ENCODE data around the gene TRIM47. TPM values are rescaled to one million over a fixed set of nuclear protein-coding genes. Genes with fewer than 3 reads are reported as not detected.

The TRIM47 gene
- total and polyA plus RNA-seq, 2 of the 13 experiments (the other 11 are each of a cell fraction or from before 2014, with no cell fraction given): 33.5 to 82.0 TPM

DNA sequence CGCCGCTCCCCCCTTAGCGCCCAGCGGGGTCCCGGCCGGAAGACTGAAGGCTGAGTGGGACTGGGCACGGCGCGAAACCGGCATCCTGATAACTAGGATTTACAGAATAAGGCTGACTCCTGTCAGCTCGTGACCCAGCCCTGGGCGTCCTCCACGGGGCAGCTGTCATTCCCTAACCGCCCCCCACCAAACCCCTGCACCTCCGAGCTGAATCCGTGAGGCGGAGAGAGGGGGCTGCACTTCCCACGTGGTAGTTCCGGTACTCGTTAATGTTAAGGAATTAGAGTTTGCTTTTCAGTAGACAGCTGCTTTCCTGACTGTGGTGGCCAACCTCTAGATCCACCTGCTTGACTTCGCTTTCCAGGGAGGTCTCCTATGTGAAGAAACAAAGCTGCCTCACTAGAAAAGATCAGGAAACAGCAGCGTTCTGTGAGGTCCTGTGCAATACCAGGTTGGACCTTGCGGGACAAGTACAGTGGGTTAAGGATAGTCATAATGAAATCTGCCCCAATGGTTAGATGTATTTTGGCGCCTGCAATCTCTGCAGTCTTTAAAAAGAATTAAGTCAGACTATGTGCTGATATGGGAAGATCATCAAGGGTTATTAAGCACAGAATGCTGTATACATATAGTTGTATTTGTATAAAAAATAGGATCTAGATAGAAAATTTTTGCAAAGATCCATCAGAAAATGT, 22.2 kb downstream of the TRIM47 start (continued):
- TF ChIP-seq ZNF674 (CRISPR knock-in tag; IDR thresholded peaks at IDR 0.05; ENCODE audit: low read depth) (peak; percentile 66; the same call in 1 of the 2 replicates), ZNF790 (CRISPR knock-in tag; IDR thresholded peaks at IDR 0.05; ENCODE audit: borderline replicate concordance) (no peak), ZBTB25 (CRISPR knock-in tag; IDR thresholded peaks at IDR 0.05) (no peak), ZNF431 (CRISPR knock-in tag; IDR thresholded peaks at IDR 0.05; ENCODE audit: borderline replicate concordance, low read depth) (no peak), CSRNP2 (CRISPR knock-in tag; conservative IDR thresholded peaks at IDR 0.05; ENCODE audit: low read depth) (no peak), KDM5B (CRISPR knock-in tag; IDR thresholded peaks at IDR 0.05; ENCODE audit: borderline replicate concordance) (no peak; the same call in 1 of the 2 replicates), TFE3 (CRISPR knock-in tag; IDR thresholded peaks at IDR 0.05) (0 out of 2 replicates have a peak, but pooled peaks have one; percentile 15), SMARCE1 (IDR thresholded peaks at IDR 0.05; ENCODE audit: borderline replicate concordance) (no peak), NFATC3 (CRISPR knock-in tag; IDR thresholded peaks at IDR 0.05) (0 out of 2 replicates have a peak, but pooled peaks have one; percentile 80), PHF20 (CRISPR knock-in tag; IDR thresholded peaks at IDR 0.05) (no peak), ZBTB38 (CRISPR knock-in tag; IDR thresholded peaks at IDR 0.05) (no peak), ZNF589 (CRISPR knock-in tag; conservative IDR thresholded peaks at IDR 0.05) (no peak), ZSCAN21 (CRISPR knock-in tag; IDR thresholded peaks at IDR 0.05; ENCODE audit: borderline replicate concordance) (no peak), MLLT10 (CRISPR knock-in tag; IDR thresholded peaks at IDR 0.05) (no peak), TBX2 (CRISPR knock-in tag; IDR thresholded peaks at IDR 0.05; ENCODE audit: borderline replicate concordance) (no peak; the same call in none of the 2 replicates), ZNF253 (CRISPR knock-in tag; IDR thresholded peaks at IDR 0.05; ENCODE audit: borderline replicate concordance) (0 out of 2 replicates have a peak, but pooled peaks have one; percentile 3)
- TF ChIP-seq, protein P1, sequence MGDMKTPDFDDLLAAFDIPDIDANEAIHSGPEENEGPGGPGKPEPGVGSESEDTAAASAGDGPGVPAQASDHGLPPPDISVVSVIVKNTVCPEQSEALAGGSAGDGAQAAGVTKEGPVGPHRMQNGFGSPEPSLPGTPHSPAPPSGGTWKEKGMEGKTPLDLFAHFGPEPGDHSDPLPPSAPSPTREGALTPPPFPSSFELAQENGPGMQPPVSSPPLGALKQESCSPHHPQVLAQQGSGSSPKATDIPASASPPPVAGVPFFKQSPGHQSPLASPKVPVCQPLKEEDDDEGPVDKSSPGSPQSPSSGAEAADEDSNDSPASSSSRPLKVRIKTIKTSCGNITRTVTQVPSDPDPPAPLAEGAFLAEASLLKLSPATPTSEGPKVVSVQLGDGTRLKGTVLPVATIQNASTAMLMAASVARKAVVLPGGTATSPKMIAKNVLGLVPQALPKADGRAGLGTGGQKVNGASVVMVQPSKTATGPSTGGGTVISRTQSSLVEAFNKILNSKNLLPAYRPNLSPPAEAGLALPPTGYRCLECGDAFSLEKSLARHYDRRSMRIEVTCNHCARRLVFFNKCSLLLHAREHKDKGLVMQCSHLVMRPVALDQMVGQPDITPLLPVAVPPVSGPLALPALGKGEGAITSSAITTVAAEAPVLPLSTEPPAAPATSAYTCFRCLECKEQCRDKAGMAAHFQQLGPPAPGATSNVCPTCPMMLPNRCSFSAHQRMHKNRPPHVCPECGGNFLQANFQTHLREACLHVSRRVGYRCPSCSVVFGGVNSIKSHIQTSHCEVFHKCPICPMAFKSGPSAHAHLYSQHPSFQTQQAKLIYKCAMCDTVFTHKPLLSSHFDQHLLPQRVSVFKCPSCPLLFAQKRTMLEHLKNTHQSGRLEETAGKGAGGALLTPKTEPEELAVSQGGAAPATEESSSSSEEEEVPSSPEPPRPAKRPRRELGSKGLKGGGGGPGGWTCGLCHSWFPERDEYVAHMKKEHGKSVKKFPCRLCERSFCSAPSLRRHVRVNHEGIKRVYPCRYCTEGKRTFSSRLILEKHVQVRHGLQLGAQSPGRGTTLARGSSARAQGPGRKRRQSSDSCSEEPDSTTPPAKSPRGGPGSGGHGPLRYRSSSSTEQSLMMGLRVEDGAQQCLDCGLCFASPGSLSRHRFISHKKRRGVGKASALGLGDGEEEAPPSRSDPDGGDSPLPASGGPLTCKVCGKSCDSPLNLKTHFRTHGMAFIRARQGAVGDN (CRISPR knock-in tag; IDR thresholded peaks at IDR 0.05): peak; percentile 89
- TF ChIP-seq, protein P2, sequence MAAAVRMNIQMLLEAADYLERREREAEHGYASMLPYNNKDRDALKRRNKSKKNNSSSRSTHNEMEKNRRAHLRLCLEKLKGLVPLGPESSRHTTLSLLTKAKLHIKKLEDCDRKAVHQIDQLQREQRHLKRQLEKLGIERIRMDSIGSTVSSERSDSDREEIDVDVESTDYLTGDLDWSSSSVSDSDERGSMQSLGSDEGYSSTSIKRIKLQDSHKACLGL (CRISPR knock-in tag; IDR thresholded peaks at IDR 0.05): 0 out of 2 replicates have a peak, but pooled peaks have one; percentile 31

Measured in HepG2 (cell line).